Activated T-helper 2 cell treated with anti-CD3 and anti-CD28 coated beads, Interferon-gamma antibody, Interleukin-2, Interleukin-4, amounts not matched to agents 10 μg/mL and 5 μg/mL and 100 μg/mL, durations not matched to agents 14 hours and 24 hours and 36 hours (primary cell): ENCODE results near the gene CYB5B. TPM values are rescaled to one million over a fixed set of nuclear protein-coding genes. Genes with fewer than 3 reads are reported as not detected.

Experiments
- DNase-seq: peaks from one replicate; pipeline ENCODE4 v3.0.0; 2021; ENCODE audit warnings: low spot score
- H3K27ac Mint-ChIP-seq: one replicate; pipeline ENCODE4 v1.8.0; 2021; ENCODE audit warnings: mixed read lengths
- H3K27me3 Mint-ChIP-seq: one replicate; pipeline ENCODE4 v1.8.0; 2021; ENCODE audit warnings: low read depth, mixed read lengths
- H3K36me3 Mint-ChIP-seq: one replicate; pipeline ENCODE4 v1.8.0; 2021; ENCODE audit warnings: low read depth, mixed read lengths
- H3K4me1 Mint-ChIP-seq: one replicate; pipeline ENCODE4 v1.8.0; 2021; ENCODE audit warnings: low read depth, mixed read lengths
- H3K4me3 Mint-ChIP-seq: one replicate; pipeline ENCODE4 v1.8.0; 2021; ENCODE audit warnings: low read depth, mild to moderate bottlenecking, moderate library complexity, mixed read lengths
- H3K9me3 Mint-ChIP-seq: one replicate; pipeline ENCODE4 v1.8.0; 2021; ENCODE audit warnings: mixed read lengths
- intact Hi-C: fragments of 100-400 bp; cut with micrococcal nuclease; formaldehyde crosslinking; loops from one replicate; pipeline ENCODE4 v1.15.1; 2023
- total RNA-seq: library from RNA; stranded (reverse); gene quantifications from 2 replicates; pipeline ENCODE4 v1.2.3, GENCODE V29; 2022

The CYB5B gene
- 201 and 204 TPM in 2 replicates for total RNA-seq

- Mint-ChIP-seq H3K9me3 (peaks cover 14% of the 10 kb centered on the region), H3K27ac (peak within 1 kb of the TSS; percentile 89), H3K27me3 (no peaks in the 10 kb centered on the region), H3K4me3 (peak within 1 kb of the TSS; percentile 96), H3K4me1 (peaks cover 23% of the 10 kb centered on the region), H3K36me3 (peaks cover 40% of the 10 kb centered on the region)
- peak; percentile 95 for DNase-seq
- intact Hi-C loops = loop anchor here (1.0 to 5.0 kb wide), 5 partner anchors 21 to 140 kb away; partner anchors contain the start of gene TERF2
These were observed at the start of gene CYB5B for GRCh38 chr16:69424053-69424934. TSS of gene CYB5B (plus strand) at chr16:69424619. CDS start at chr16:69424684, 65 bp downstream.

DNA sequence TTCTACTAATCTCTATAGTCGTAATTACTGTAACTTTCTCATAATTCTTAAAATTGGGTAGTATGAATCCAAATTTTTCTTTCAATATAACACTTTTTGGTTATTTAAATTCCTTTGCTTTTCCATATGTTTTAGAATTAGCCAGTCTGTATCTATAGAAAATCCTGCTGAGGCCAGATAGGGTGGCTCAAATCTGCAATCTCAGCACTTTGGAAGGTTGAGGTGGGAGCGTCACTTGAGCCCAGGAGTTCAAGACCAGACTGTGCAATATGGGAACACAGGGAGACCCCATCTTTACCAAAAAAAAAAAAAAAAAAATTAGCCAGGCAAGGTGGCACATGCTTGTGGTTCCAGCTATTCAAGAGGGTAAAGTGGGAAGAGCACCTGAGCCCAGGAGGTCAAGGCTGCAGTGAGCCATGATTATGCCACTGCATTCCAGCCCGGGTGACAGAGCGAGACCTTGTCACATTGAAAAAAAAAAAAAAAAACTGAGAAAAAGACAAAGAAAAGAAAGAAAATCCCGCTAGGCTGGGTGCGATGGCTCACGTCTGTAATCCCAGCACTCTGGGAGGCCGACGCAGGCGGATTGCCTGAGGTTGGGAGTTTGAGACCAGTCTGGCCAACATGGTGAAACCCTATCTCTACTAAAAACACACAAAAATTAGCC is 47.9 kb upstream of the CYB5B start:
- no peak for DNase-seq
- Mint-ChIP-seq H3K4me1 (peaks cover 13% of the 10 kb centered on the region), H3K27me3 (no peaks in the 10 kb centered on the region), H3K27ac (no peak overlapping the region), H3K36me3 (peaks cover 60% of the 10 kb centered on the region), H3K4me3 (no peak overlapping the region), H3K9me3 (no peaks in the 10 kb centered on the region)
- intact Hi-C loops = no loop called here

- H3K4me3 Mint-ChIP-seq = no peak overlapping the region
- H3K27ac Mint-ChIP-seq = no peak overlapping the region
- intact Hi-C loops = no loop called here
- peaks cover 20% of the 10 kb centered on the region for H3K4me1 Mint-ChIP-seq
- peaks cover 60% of the 10 kb centered on the region for H3K36me3 Mint-ChIP-seq
- no peak for DNase-seq
- no peaks in the 10 kb centered on the region for H3K9me3 Mint-ChIP-seq
- H3K27me3 Mint-ChIP-seq = no peaks in the 10 kb centered on the region
These were observed 46.4 kb upstream of the CYB5B start for GRCh38 chr16:69378036-69378435.

DNA sequence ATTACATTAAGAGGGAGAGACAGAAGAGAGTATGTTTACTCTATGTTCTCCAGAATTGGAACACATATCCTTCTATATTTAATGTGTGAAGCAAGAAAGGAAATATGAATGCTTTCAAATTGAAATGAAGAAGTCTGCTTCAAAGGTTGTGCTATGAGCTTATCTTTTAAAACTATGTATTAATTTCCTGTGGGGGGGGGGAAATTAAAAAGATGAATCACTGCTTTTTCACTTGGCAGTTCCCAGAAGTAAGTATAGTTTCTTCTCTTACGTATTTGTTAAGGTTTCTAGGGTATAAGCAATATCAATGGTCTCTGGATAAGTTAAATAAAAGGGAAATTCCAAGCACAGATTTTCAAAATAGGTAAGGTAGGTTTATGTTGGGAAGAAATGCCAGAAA is 45.7 kb upstream of the CYB5B start:
- H3K27ac Mint-ChIP-seq = no peak overlapping the region
- H3K27me3 Mint-ChIP-seq = no peaks in the 10 kb centered on the region
- peaks cover 20% of the 10 kb centered on the region for H3K4me1 Mint-ChIP-seq
- intact Hi-C loops = no loop called here
- no peaks in the 10 kb centered on the region for H3K9me3 Mint-ChIP-seq
- DNase-seq = no peak
- H3K4me3 Mint-ChIP-seq = no peak overlapping the region
- peaks cover 62% of the 10 kb centered on the region for H3K36me3 Mint-ChIP-seq

- H3K9me3 Mint-ChIP-seq = no peaks in the 10 kb centered on the region
- DNase-seq = no peak
- intact Hi-C loops = no loop called here
- H3K27me3 Mint-ChIP-seq = no peaks in the 10 kb centered on the region
- peaks cover 28% of the 10 kb centered on the region for H3K4me1 Mint-ChIP-seq
- H3K4me3 Mint-ChIP-seq = no peak overlapping the region
- H3K36me3 Mint-ChIP-seq = peaks cover 69% of the 10 kb centered on the region
- H3K27ac Mint-ChIP-seq = no peak overlapping the region
These were observed 43.2 kb upstream of the CYB5B start for GRCh38 chr16:69381231-69381630.

- DNase-seq = no peak
- Mint-ChIP-seq H3K4me1 (peaks cover 28% of the 10 kb centered on the region), H3K4me3 (no peak overlapping the region), H3K27me3 (no peaks in the 10 kb centered on the region), H3K27ac (no peak overlapping the region), H3K36me3 (peaks cover 65% of the 10 kb centered on the region), H3K9me3 (no peaks in the 10 kb centered on the region)
- intact Hi-C loops = no loop called here
These were observed 42.0 kb upstream of the CYB5B start for GRCh38 chr16:69382421-69382820.

- intact Hi-C loops = loop anchor here (2.0 to 5.0 kb wide), 2 partner anchors 37 to 46 kb away; partner anchors contain the start of genes COG8, CYB5B and NIP7
- DNase-seq = no peak
- peak overlapping the region; percentile 88 for H3K4me3 Mint-ChIP-seq
- peak overlapping the region; percentile 86 for H3K27ac Mint-ChIP-seq
- H3K4me1 Mint-ChIP-seq = peaks cover 20% of the 10 kb centered on the region
- H3K27me3 Mint-ChIP-seq = no peaks in the 10 kb centered on the region
- H3K36me3 Mint-ChIP-seq = peaks cover 42% of the 10 kb centered on the region
- H3K9me3 Mint-ChIP-seq = no peaks in the 10 kb centered on the region
These were observed 39.4 kb upstream of the CYB5B start for GRCh38 chr16:69384974-69385373.

DNA sequence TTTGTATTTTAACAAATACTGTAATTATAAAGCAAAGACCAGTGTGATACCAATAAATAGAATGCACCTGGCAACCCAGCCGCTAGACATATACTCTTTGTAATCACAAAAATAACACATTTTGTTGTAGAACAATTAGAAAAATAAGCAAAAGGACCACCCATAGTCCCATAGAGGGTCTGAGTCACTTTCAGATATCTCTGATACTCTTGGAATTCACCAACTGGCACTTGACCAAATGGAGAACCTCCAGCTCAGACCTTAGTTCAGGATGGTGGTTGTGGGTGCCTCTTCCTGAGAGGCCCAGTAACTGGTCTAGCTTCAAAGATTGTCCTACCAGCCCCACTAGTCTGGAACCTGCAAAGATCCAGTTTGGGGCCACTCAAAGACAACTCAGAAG is 37.8 kb upstream of the CYB5B start:
- intact Hi-C loops = loop anchor here (2.0 to 5.0 kb wide), 2 partner anchors 36 to 178 kb away; partner anchors contain the start of genes CYB5B and NFAT5
- H3K4me1 Mint-ChIP-seq = peaks cover 20% of the 10 kb centered on the region
- H3K4me3 Mint-ChIP-seq = no peak overlapping the region
- no peaks in the 10 kb centered on the region for H3K9me3 Mint-ChIP-seq
- no peaks in the 10 kb centered on the region for H3K27me3 Mint-ChIP-seq
- DNase-seq = no peak
- H3K36me3 Mint-ChIP-seq = peaks cover 33% of the 10 kb centered on the region
- no peak overlapping the region for H3K27ac Mint-ChIP-seq

DNA sequence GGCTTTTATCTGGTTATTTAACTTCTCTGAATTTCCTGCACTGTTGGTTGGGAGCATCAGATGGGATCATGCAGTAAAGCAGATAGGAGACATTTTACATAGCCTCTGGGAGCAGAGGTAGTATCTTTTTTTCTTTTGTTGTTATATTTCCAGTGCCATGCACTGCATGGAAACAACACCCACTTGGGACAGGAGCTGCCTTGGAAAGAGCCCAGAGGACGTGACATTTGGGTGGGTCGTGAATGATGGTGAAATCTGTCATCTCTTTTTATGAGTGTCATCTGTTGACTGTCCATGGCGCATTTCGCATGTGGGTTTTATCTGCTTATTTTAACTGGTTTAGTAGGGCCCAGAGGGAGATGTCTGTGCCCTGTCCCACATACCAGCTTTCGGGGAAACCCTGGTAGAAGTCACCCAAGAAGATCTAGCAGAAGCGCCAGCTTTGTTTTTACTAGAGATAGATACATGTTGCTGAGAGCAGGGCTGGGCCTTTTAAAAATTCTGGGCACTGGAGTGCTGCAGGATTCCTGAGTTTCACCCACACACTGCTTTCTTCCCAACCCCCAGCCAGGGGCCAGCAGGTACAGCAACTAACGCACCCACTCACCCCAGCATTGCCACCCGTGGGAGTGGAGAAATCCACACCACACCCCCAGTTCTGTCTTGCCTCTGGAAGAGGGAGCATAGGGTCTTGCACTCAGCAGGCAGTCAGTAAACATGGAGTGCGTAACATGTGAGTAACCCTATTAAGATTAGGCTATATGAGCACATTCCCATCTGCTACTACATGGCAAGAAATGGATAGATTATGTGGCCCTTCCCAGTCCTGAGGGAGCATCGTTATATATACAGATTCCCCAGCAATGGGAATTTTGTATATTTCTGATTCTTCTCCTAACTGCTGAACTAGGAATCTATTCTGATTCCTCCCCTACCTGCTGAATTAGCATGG is 30.2 kb upstream of the CYB5B start:
- intact Hi-C loops = no loop called here
- H3K4me1 Mint-ChIP-seq = peaks cover 21% of the 10 kb centered on the region
- no peak overlapping the region for H3K27ac Mint-ChIP-seq
- no peak for DNase-seq
- peaks cover 5% of the 10 kb centered on the region for H3K27me3 Mint-ChIP-seq
- H3K9me3 Mint-ChIP-seq = no peaks in the 10 kb centered on the region
- no peaks in the 10 kb centered on the region for H3K36me3 Mint-ChIP-seq
- no peak overlapping the region for H3K4me3 Mint-ChIP-seq

DNA sequence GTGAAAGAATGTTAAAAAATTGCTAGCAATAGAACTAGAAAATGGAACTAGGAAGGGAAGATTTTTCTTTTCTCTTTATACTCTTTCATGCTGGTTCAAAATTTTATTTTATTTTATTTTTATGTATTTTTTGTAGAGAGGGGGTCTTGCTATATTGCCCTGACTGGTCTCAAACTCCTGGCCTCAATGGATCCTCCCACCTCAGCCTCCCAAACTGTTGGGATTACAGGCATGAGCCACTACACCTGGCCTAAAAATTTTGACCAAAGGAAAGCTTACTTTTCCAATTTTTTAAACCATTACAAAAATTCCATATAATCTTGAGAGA is 28.6 kb upstream of the CYB5B start:
- Mint-ChIP-seq H3K9me3 (no peaks in the 10 kb centered on the region), H3K27me3 (peaks cover 5% of the 10 kb centered on the region), H3K4me1 (peaks cover 27% of the 10 kb centered on the region), H3K4me3 (no peak overlapping the region), H3K27ac (peak overlapping the region; percentile 61), H3K36me3 (no peaks in the 10 kb centered on the region)
- DNase-seq = no peak
- intact Hi-C loops = loop anchor here (1.0 to 5.0 kb wide), 4 partner anchors 29 to 168 kb away; partner anchors contain the start of gene CYB5B

- H3K36me3 Mint-ChIP-seq = no peaks in the 10 kb centered on the region
- peaks cover 5% of the 10 kb centered on the region for H3K27me3 Mint-ChIP-seq
- H3K9me3 Mint-ChIP-seq = no peaks in the 10 kb centered on the region
- H3K4me1 Mint-ChIP-seq = peaks cover 27% of the 10 kb centered on the region
- intact Hi-C loops = loop anchor here (1.0 to 5.0 kb wide), 4 partner anchors 28 to 168 kb away; partner anchors contain the start of gene CYB5B
- peak overlapping the region; percentile 61 for H3K27ac Mint-ChIP-seq
- H3K4me3 Mint-ChIP-seq = no peak overlapping the region
- DNase-seq = peak; percentile 57
These were observed 28.0 kb upstream of the CYB5B start for GRCh38 chr16:69396187-69397061.
